Transverse colon (tissue), 4 donors: ENCODE results near the gene GAREM1. TPM values are rescaled to one million over a fixed set of nuclear protein-coding genes. Genes with fewer than 3 reads are reported as not detected.
"Not testable (repeated sequence)": the region's sequence is repeated elsewhere in the genome, so short reads cannot be mapped to it uniquely, and the experiment has no call there.

Source experiments
- DNase-seq: peaks from one replicate; pipeline ENCODE4 v3.0.0-alpha.2; 2019
- H3K27ac ChIP-seq, 4 donors: fragments of 200-600 bp; sonication (generic); 2 replicates each; pipeline ENCODE4 v1.5.1; 2016 to 2018; ENCODE audit warnings: inconsistent platforms in 4 of 4
- H3K27me3 ChIP-seq: fragments of 200-600 bp; sonication (generic); 2 replicates; pipeline ENCODE4 v1.5.1; 2017; ENCODE audit warnings: inconsistent platforms
- H3K36me3 ChIP-seq, 4 donors: fragments of 200-600 bp; sonication (generic); 2 replicates each; pipeline ENCODE4 v1.5.1; 2017 to 2019; ENCODE audit warnings: inconsistent platforms in 4 of 4
- H3K4me1 ChIP-seq, 4 donors: fragments of 200-600 bp; sonication (generic); 2 replicates each; pipeline ENCODE4 v1.5.1; 2017 to 2020; ENCODE audit warnings: inconsistent platforms in 4 of 4
- H3K4me3 ChIP-seq, 4 donors: fragments of 200-600 bp; sonication (generic); 1 replicate in 1 of 4; 2 replicates in 3 of 4; pipeline versions ENCODE4 v1.5.1 to v1.6.1; 2017 to 2019; ENCODE audit warnings: inconsistent platforms in 4 of 4
- H3K9me3 ChIP-seq, 2 donors: fragments of 200-600 bp; sonication (generic); 2 replicates each; pipeline ENCODE4 v1.5.1; 2017 to 2019; ENCODE audit warnings: inconsistent platforms in 2 of 2
- EP300 ChIP-seq: sonication (generic); formaldehyde crosslinking; IDR thresholded peaks from one replicate; pipeline ENCODE4 v1.6.1; 2017; ENCODE audit warnings: antibody characterized with exemption, low read depth
- POLR2A ChIP-seq: fragments of 450-650 bp; IDR thresholded peaks from one replicate; pipeline ENCODE4 v1.6.1; 2016; ENCODE audit warnings: antibody characterized with exemption, mild to moderate bottlenecking, moderate library complexity
- POLR2AphosphoS5 ChIP-seq, 3 donors: sonication (generic); formaldehyde crosslinking; IDR thresholded peaks; one replicate each; pipeline ENCODE4 v1.6.1; 2016; ENCODE audit warnings: antibody characterized with exemption in 3 of 3
- WGBS, 2 donors: methylation state at CpG; one replicate each; pipeline ENCODE4 v1.1.5; 2018; ENCODE audit warnings: low coverage in 1 of 2; 5-methylcytosine and 5-hydroxymethylcytosine counted together
- in situ Hi-C, 4 donors: fragments of 200-750 bp; cut with MboI; loops; one replicate each; pipeline versions ENCODE4 v1.15.0 to v1.15.1; 2017; ENCODE audit warnings: low sequenced_read_pairs in 3 of 4, low pct_ligation_motif_present in 1 of 4, low pct_unique_long_range_greater_than_20kb in 1 of 4
- intact Hi-C: fragments of 100-400 bp; cut with DNase I; formaldehyde crosslinking; loops from one replicate; pipeline ENCODE4 v1.15.1; 2023; ENCODE audit warnings: low total_unique reads
- total RNA-seq, 4 donors: library from RNA; depleted of rRNA; stranded (reverse); fragments of >200 nt; gene quantifications; one replicate each; pipeline ENCODE4 v1.1.0, GENCODE V29; 2016
- TF ChIP-seq, protein P1 (sequence below), 5 experiments: fragments of 200-600 bp in 3 of 5; fragments of 450-650 bp in 2 of 5; sonication (generic) in 3 of 5; IDR thresholded peaks; 1 replicate in 2 of 5; 2 replicates in 3 of 5; pipeline ENCODE4 v1.5.1; 2016 to 2017; ENCODE audit warnings: antibody characterized with exemption in 5 of 5, inconsistent platforms in 3 of 5, mild to moderate bottlenecking in 2 of 5, moderate library complexity in 1 of 5

The GAREM1 gene
- total RNA-seq, 4 donors from 2014 or later: 7.9 to 47.6 (median 25.9) TPM

DNA sequence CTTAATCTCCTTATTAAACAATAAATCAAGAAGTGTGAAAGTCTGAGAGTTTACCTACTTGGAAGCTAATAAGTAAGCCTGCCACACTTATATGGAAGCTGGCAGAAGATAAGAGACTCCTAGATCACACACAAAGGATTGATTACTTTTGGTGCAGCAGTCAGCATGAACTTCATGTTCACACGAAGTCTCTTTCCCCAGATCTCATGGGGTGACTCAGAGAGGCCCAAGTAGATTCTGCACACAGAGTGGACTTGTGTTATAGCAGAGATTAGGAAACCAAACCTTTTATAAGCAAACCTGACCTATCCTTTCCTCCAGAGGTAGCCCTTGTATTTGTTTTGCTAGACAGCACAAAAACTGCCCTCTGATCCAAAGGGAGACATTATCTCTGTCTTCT is 9.9 kb upstream of the GAREM1 start:
- Histone ChIP-seq H3K36me3 (no peaks in the 10 kb centered on the region), H3K4me3 (no peak overlapping the region), H3K4me1 (no peaks in the 10 kb centered on the region), H3K27me3 (no peaks in the 10 kb centered on the region), H3K27ac (no peak overlapping the region), H3K9me3 (no peaks in the 10 kb centered on the region)
- in situ Hi-C loops (no loop called here), intact Hi-C loops (no loop called here)
- DNase-seq: no peak
- no peak for TF ChIP-seq EP300
- TF ChIP-seq, protein P1, sequence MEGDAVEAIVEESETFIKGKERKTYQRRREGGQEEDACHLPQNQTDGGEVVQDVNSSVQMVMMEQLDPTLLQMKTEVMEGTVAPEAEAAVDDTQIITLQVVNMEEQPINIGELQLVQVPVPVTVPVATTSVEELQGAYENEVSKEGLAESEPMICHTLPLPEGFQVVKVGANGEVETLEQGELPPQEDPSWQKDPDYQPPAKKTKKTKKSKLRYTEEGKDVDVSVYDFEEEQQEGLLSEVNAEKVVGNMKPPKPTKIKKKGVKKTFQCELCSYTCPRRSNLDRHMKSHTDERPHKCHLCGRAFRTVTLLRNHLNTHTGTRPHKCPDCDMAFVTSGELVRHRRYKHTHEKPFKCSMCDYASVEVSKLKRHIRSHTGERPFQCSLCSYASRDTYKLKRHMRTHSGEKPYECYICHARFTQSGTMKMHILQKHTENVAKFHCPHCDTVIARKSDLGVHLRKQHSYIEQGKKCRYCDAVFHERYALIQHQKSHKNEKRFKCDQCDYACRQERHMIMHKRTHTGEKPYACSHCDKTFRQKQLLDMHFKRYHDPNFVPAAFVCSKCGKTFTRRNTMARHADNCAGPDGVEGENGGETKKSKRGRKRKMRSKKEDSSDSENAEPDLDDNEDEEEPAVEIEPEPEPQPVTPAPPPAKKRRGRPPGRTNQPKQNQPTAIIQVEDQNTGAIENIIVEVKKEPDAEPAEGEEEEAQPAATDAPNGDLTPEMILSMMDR (IDR thresholded peaks at IDR 0.05): no peak
- 42 to 67% methylated on average over 1 of the region's 1 CpG for WGBS, 2 donors

DNA sequence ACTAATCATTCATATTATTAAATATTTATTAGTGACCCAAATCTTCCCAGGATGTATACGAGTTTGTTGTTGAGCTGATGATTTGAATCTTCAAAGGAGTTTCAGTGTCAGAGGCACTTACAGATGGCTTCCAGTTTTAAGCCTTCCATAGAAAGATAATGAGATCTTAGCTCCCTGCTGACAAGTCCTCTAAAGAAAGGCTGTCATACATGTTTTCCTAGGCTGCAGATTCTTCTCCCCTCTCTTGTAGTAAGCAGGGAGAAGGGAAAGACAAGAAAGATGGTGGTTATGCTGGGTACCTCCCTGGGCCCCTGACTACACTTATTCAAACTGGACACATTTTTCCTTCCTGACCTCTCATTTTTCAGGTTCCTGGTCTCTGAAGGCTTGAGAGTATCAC is 8.1 kb upstream of the GAREM1 start:
- Histone ChIP-seq H3K27me3 (no peaks in the 10 kb centered on the region), H3K36me3 (no peaks in the 10 kb centered on the region), H3K4me1 (no peaks in the 10 kb centered on the region), H3K27ac (no peak overlapping the region), H3K9me3 (no peaks in the 10 kb centered on the region), H3K4me3 (no peak overlapping the region)
- TF ChIP-seq POLR2A (no peak), EP300 (no peak), POLR2AphosphoS5 (IDR thresholded peaks at IDR 0.05) (no peak)
- TF ChIP-seq, protein P1 (IDR thresholded peaks at IDR 0.05): no peak
- in situ Hi-C loops: loop anchor here in 3 of 4 donors (10.0 kb wide), 5 partner anchors 46 to 324 kb away; no protein-coding TSS in a partner anchor
- intact Hi-C loops: loop anchor here (10.0 kb wide), 1 partner anchor 314 kb away; no protein-coding TSS in a partner anchor
- WGBS, 2 donors: 36 to 76% methylated on average over 1 of the region's 1 CpG
- no peak for DNase-seq

DNA sequence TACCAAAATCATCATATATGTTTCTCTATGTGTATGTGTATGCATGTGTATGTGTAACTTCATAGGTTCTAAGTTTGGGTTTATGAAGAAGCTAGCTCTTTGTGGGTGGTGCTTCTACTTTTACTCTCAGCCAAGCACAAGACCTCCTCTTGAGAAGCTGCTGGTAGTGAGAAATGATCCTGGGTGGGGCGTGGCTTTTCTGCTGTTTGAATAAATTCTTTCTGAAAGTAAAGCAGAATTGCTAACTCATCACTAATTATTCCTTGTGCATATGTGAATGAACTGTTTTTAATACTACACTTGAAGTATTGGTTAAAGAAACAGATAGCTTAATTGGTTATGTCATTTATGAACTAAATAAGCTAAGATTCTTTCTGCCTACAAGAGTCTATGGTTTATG is 7.6 kb upstream of the GAREM1 start:
- Histone ChIP-seq H3K4me3 (no peak overlapping the region), H3K27me3 (no peaks in the 10 kb centered on the region), H3K27ac (no peak overlapping the region), H3K36me3 (no peaks in the 10 kb centered on the region), H3K9me3 (no peaks in the 10 kb centered on the region), H3K4me1 (no peaks in the 10 kb centered on the region)
- no peak for TF ChIP-seq POLR2A
- TF ChIP-seq, protein P1 (IDR thresholded peaks at IDR 0.05): no peak
- TF ChIP-seq POLR2AphosphoS5 (IDR thresholded peaks at IDR 0.05): no peak
- TF ChIP-seq EP300: no peak
- intact Hi-C loops: loop anchor here (10.0 kb wide), 1 partner anchor 314 kb away; no protein-coding TSS in a partner anchor
- in situ Hi-C loops: loop anchor here in 3 of 4 donors (10.0 kb wide), 5 partner anchors 46 to 324 kb away; no protein-coding TSS in a partner anchor
- 78 to 100% methylated on average over 1 of the region's 1 CpG for WGBS, 2 donors
- no peak for DNase-seq

DNA sequence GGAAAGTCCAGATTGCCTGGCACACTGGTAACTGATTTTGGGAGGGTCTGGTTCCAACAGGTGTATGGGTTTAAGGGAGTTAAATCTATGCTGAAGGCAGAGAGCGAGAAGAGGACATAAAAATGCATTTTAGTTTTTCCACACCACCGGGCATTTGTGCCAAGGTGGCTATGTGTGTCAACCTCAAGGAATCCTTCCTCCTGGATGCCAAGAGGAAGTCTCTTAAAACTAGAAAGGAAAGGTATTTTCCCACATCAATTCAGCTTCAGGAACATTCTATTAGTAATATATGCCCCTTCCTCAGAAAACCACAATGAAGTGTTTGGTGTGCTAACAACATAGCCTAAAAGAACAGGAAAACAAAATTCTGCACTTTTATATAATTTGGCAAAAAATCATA is 5.4 kb upstream of the GAREM1 start:
- TF ChIP-seq EP300: no peak
- TF ChIP-seq POLR2AphosphoS5 (IDR thresholded peaks at IDR 0.05): no peak
- TF ChIP-seq POLR2A: no peak
- TF ChIP-seq, protein P1 (IDR thresholded peaks at IDR 0.05): no peak
- DNase-seq: no peak
- Histone ChIP-seq H3K9me3 (no peaks in the 10 kb centered on the region), H3K27ac (no peak overlapping the region), H3K4me1 (peaks cover 0 to 8% (median 0%) of the 10 kb centered on the region in 4 donors), H3K4me3 (no peak overlapping the region), H3K36me3 (no peaks in the 10 kb centered on the region), H3K27me3 (no peaks in the 10 kb centered on the region)
- intact Hi-C loops (loop anchor here (10.0 kb wide), 1 partner anchor 311 kb away; no protein-coding TSS in a partner anchor), in situ Hi-C loops (loop anchor here in 3 of 4 donors (10.0 kb wide), 5 partner anchors 49 to 321 kb away; no protein-coding TSS in a partner anchor)
- WGBS, 2 donors: 82 to 100% methylated on average over 2 of the region's 2 CpGs

DNA sequence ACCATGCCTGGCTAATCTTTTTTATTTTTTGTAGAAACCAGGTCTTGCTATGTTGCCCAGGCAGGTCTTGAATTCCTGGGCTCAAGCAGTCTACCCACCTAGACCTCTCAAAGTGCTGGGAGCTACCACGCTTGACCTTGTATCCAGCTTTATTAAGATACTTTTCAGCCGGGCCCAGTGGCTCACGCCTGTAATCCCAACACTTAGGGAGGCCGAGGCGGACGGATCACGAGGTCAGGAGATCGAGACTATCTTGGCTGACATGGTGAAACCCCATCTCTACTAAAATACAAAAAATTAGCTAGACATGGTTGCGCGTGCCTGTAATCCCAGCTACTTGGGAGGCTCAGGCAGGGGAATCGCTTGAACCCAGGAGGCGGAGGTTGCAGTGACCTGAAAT is 4.4 kb upstream of the GAREM1 start:
- in situ Hi-C loops: loop anchor here in 3 of 4 donors (10.0 kb wide), 5 partner anchors 50 to 320 kb away; no protein-coding TSS in a partner anchor
- H3K27ac ChIP-seq, DNase-seq, H3K4me1 ChIP-seq, H3K27me3 ChIP-seq, H3K9me3 ChIP-seq, H3K36me3 ChIP-seq, H3K4me3 ChIP-seq: not testable (repeated sequence)
- WGBS, 2 donors: 94 to 100% methylated on average over 2 to 12 of the region's 12 CpGs
- intact Hi-C loops: loop anchor here (10.0 kb wide), 1 partner anchor 310 kb away; no protein-coding TSS in a partner anchor
